Measurements from ENCODE around the gene TMEM168. TPM values are rescaled to one million over a fixed set of nuclear protein-coding genes. Genes with fewer than 3 reads are reported as not detected.
"Not testable (repeated sequence)": the region's sequence is repeated elsewhere in the genome, so short reads cannot be mapped to it uniquely, and the experiment has no call there.

Gene TMEM168
- total RNA-seq, 1 experiment from 2014 or later = 13.9 TPM

GRCh38 chr7:112735261-112735660 lies 54.9 kb downstream of the TMEM168 start:
- H2BK20ac ChIP-seq (ENCODE audit: low read depth, low read length, poor library complexity, severe bottlenecking) = no peak overlapping the region
- no peak overlapping the region for H4K91ac ChIP-seq (ENCODE audit: insufficient read length, low read depth, low read length)
- Mint-ChIP-seq H3K27ac (no peak overlapping the region), H3K4me1 (no peaks in the 10 kb centered on the region), H3K9me3 (peaks cover 37 to 39% of the 10 kb centered on the region in 2 experiments; a peak in 4 of 5 replicates), H3K27me3 (ENCODE audit: low read depth) (no peaks in the 10 kb centered on the region), H3K36me3 (ENCODE audit: insufficient read depth in 1 of 3, low read depth in 3 of 3) (peaks cover 5 to 27% (median 13%) of the 10 kb centered on the region in 3 experiments; a peak in 6 of 7 replicates), H3K4me3 (no peak overlapping the region)
- H2AK5ac ChIP-seq (ENCODE audit: insufficient read length, low read length) = no peak overlapping the region
- H4K8ac ChIP-seq (replicated peaks; ENCODE audit: insufficient read length, low read depth, low read length) = no peak overlapping the region
- H2BK5ac ChIP-seq (ENCODE audit: insufficient read length, low read length) = no peak overlapping the region
- no peak overlapping the region for H2BK15ac ChIP-seq (ENCODE audit: low read depth, low read length)
- no peaks in the 10 kb centered on the region for H4K20me1 ChIP-seq (ENCODE audit: control insufficient read depth, insufficient read depth, insufficient read length)
- no peaks in the 10 kb centered on the region for H3K4me1 ChIP-seq (ENCODE audit: insufficient read depth, low read length)
- no peak overlapping the region for H3K14ac ChIP-seq (ENCODE audit: insufficient read depth, low read length)
- H3K9ac ChIP-seq (ENCODE audit: extremely low read depth, insufficient read length, low read length) = no peak overlapping the region
- no peak overlapping the region for H2BK120ac ChIP-seq (ENCODE audit: low read depth, low read length, poor library complexity, severe bottlenecking)
- H3T11ph ChIP-seq (ENCODE audit: low read length) = no peak overlapping the region
- TF ChIP-seq, protein P1, sequence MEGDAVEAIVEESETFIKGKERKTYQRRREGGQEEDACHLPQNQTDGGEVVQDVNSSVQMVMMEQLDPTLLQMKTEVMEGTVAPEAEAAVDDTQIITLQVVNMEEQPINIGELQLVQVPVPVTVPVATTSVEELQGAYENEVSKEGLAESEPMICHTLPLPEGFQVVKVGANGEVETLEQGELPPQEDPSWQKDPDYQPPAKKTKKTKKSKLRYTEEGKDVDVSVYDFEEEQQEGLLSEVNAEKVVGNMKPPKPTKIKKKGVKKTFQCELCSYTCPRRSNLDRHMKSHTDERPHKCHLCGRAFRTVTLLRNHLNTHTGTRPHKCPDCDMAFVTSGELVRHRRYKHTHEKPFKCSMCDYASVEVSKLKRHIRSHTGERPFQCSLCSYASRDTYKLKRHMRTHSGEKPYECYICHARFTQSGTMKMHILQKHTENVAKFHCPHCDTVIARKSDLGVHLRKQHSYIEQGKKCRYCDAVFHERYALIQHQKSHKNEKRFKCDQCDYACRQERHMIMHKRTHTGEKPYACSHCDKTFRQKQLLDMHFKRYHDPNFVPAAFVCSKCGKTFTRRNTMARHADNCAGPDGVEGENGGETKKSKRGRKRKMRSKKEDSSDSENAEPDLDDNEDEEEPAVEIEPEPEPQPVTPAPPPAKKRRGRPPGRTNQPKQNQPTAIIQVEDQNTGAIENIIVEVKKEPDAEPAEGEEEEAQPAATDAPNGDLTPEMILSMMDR (conservative IDR thresholded peaks at IDR 0.05) = no peak
- no peaks in the 10 kb centered on the region for H3K9me3 ChIP-seq (ENCODE audit: control insufficient read depth, low read depth, low read length)
- H3K56ac ChIP-seq (ENCODE audit: insufficient read length, low read depth, low read length) = no peak overlapping the region
- H3K4ac ChIP-seq (ENCODE audit: low read depth, low read length) = no peak overlapping the region
- no peaks in the 10 kb centered on the region for H3K79me2 ChIP-seq (ENCODE audit: insufficient read depth, low read length)
- no peak overlapping the region for H2AFZ ChIP-seq (ENCODE audit: low read length)
- H3K23ac ChIP-seq (ENCODE audit: insufficient read length, low read depth, low read length) = no peak overlapping the region
- no peaks in the 10 kb centered on the region for H3K27me3 ChIP-seq (ENCODE audit: insufficient read depth, low read length)
- no peak overlapping the region for H3K27ac ChIP-seq (ENCODE audit: insufficient read length, low read depth, low read length)
- DNase-seq = no peak
- H4K5ac ChIP-seq (ENCODE audit: insufficient read length, low read depth, low read length) = no peak overlapping the region
- WGBS (ENCODE audit: extremely low coverage, insufficient read length, low lambda C conversion rate) = no CpG with 5 or more reads among the region's 1 CpG
- H3K18ac ChIP-seq (ENCODE audit: insufficient read length, low read depth, low read length) = no peak overlapping the region
- H3K23me2 ChIP-seq (ENCODE audit: insufficient read length, low read depth, low read length, poor library complexity, severe bottlenecking) = no peaks in the 10 kb centered on the region
- no peak overlapping the region for H3K4me2 ChIP-seq (ENCODE audit: insufficient read depth, insufficient read length, low read length)
- no peaks in the 10 kb centered on the region for H3K79me1 ChIP-seq (ENCODE audit: insufficient read depth, low read depth, low read length, poor library complexity, severe bottlenecking)
- H2BK12ac ChIP-seq (ENCODE audit: insufficient read length, low read depth, low read length) = no peak overlapping the region

DNA sequence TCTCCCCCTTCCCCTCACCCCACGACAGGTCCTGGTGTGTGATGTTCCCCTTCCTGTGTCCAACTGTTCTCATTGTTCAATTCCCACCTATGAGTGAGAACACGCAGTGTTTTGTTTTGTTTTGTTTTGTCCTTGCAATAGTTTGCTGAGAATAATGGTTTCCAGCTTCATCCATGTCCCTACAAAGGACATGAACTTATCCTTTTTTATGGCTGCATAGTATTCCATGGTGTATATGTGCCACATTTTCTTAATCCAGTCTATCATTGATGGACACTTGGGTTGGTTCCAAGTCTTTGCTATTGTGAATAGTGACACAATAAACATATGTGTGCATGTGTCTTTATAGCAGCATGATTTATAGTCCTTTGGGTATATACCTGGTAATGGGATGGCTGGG lies 58.9 kb downstream of the TMEM168 start:
- not testable (repeated sequence) for H3K9me3 ChIP-seq (ENCODE audit: control insufficient read depth, low read depth, low read length); H2BK15ac ChIP-seq (ENCODE audit: low read depth, low read length); H3K4me1 Mint-ChIP-seq; H2BK12ac ChIP-seq (ENCODE audit: insufficient read length, low read depth, low read length); H3K79me1 ChIP-seq (ENCODE audit: insufficient read depth, low read depth, low read length, poor library complexity, severe bottlenecking); H3K27me3 Mint-ChIP-seq (ENCODE audit: low read depth); H3K4me3 Mint-ChIP-seq; H3K18ac ChIP-seq (ENCODE audit: insufficient read length, low read depth, low read length); H3K23ac ChIP-seq (ENCODE audit: insufficient read length, low read depth, low read length); H3K14ac ChIP-seq (ENCODE audit: insufficient read depth, low read length); H3K27ac Mint-ChIP-seq; H2BK5ac ChIP-seq (ENCODE audit: insufficient read length, low read length); H3K4me1 ChIP-seq (ENCODE audit: insufficient read depth, low read length); H4K20me1 ChIP-seq (ENCODE audit: control insufficient read depth, insufficient read depth, insufficient read length); H4K5ac ChIP-seq (ENCODE audit: insufficient read length, low read depth, low read length); H2AK5ac ChIP-seq (ENCODE audit: insufficient read length, low read length); H2BK20ac ChIP-seq (ENCODE audit: low read depth, low read length, poor library complexity, severe bottlenecking); DNase-seq; H3K4ac ChIP-seq (ENCODE audit: low read depth, low read length); H3K27me3 ChIP-seq (ENCODE audit: insufficient read depth, low read length); H3K79me2 ChIP-seq (ENCODE audit: insufficient read depth, low read length); H3K9ac ChIP-seq (ENCODE audit: extremely low read depth, insufficient read length, low read length); H3K56ac ChIP-seq (ENCODE audit: insufficient read length, low read depth, low read length); H3T11ph ChIP-seq (ENCODE audit: low read length); H3K23me2 ChIP-seq (ENCODE audit: insufficient read length, low read depth, low read length, poor library complexity, severe bottlenecking); H4K8ac ChIP-seq (replicated peaks; ENCODE audit: insufficient read length, low read depth, low read length); H4K91ac ChIP-seq (ENCODE audit: insufficient read length, low read depth, low read length); H3K27ac ChIP-seq (ENCODE audit: insufficient read length, low read depth, low read length); H2AFZ ChIP-seq (ENCODE audit: low read length); H2BK120ac ChIP-seq (ENCODE audit: low read depth, low read length, poor library complexity, severe bottlenecking); H3K4me2 ChIP-seq (ENCODE audit: insufficient read depth, insufficient read length, low read length)
- peaks cover 31 to 39% of the 10 kb centered on the region in 2 experiments; a peak in 4 of 5 replicates for H3K9me3 Mint-ChIP-seq
- WGBS (ENCODE audit: extremely low coverage, insufficient read length, low lambda C conversion rate) = no CpG with 5 or more reads among the region's 2 CpGs
- peaks cover 5 to 22% (median 7%) of the 10 kb centered on the region in 3 experiments; a peak in 6 of 7 replicates for H3K36me3 Mint-ChIP-seq (ENCODE audit: insufficient read depth in 1 of 3, low read depth in 3 of 3)
